Stimulated activated CD4-positive, alpha-beta T cell treated with anti-CD3 and anti-CD28 coated beads, Interleukin-2, amount 100 ng/mL, for 48 hours (primary cell): ENCODE data around the gene OCA2.
"Not testable (repeated sequence)": the region's sequence is repeated elsewhere in the genome, so short reads cannot be mapped to it uniquely, and the experiment has no call there.

ENCODE experiments used
- DNase-seq, 2 donors: peaks; one replicate each; pipeline ENCODE4 v3.0.0-alpha.2; 2020

OCA2 gene

GRCh38 chr15:28020644-28021043 lies 78.5 kb downstream of the OCA2 start:
- DNase-seq = no peak

- DNase-seq = no peak
These were observed 79.4 kb downstream of the OCA2 start for GRCh38 chr15:28019594-28020309.

- no peak for DNase-seq
These were observed 80.6 kb downstream of the OCA2 start for GRCh38 chr15:28018291-28019044.

GRCh38 chr15:28017423-28017924 lies 81.6 kb downstream of the OCA2 start:
- DNase-seq = no peak

GRCh38 chr15:28015855-28016254 lies 83.3 kb downstream of the OCA2 start:
- DNase-seq = no peak

GRCh38 chr15:28014623-28015200 lies 84.4 kb downstream of the OCA2 start:
- no peak for DNase-seq

- DNase-seq = no peak
These were observed 85.1 kb downstream of the OCA2 start for GRCh38 chr15:28013976-28014375.

- DNase-seq = no peak
These were observed 85.6 kb downstream of the OCA2 start for GRCh38 chr15:28013480-28013879.

GRCh38 chr15:28012231-28012630 lies 86.9 kb downstream of the OCA2 start:
- DNase-seq = no peak

GRCh38 chr15:28008175-28008574 lies 90.9 kb downstream of the OCA2 start:
- DNase-seq = not testable (repeated sequence)

- no peak for DNase-seq
These were observed 92.8 kb downstream of the OCA2 start for GRCh38 chr15:28006116-28006905.

GRCh38 chr15:28005004-28005527 lies 94.0 kb downstream of the OCA2 start:
- no peak for DNase-seq

GRCh38 chr15:28004143-28005003 lies 94.7 kb downstream of the OCA2 start:
- no peak for DNase-seq

- DNase-seq = no peak
These were observed 95.6 kb downstream of the OCA2 start for GRCh38 chr15:28003302-28004037.

GRCh38 chr15:28002867-28003266 lies 96.2 kb downstream of the OCA2 start:
- no peak for DNase-seq

- no peak for DNase-seq
These were observed 96.8 kb downstream of the OCA2 start for GRCh38 chr15:28002136-28002861.

GRCh38 chr15:28001641-28002040 lies 97.5 kb downstream of the OCA2 start:
- no peak for DNase-seq

- no peak for DNase-seq
These were observed 104.9 kb downstream of the OCA2 start for GRCh38 chr15:27993996-27994780.

GRCh38 chr15:27993544-27993943 lies 105.6 kb downstream of the OCA2 start:
- no peak for DNase-seq
